HUES6 (cell line): Measurements from ENCODE around the gene AIF1L.

Source experiments
- H3K27ac ChIP-seq: 2 replicates; pipeline ENCODE4 v1.7.0; 2013; ENCODE audit warnings: low read depth, mild to moderate bottlenecking, low read length, inconsistent platforms
- H3K27me3 ChIP-seq: 2 replicates; pipeline ENCODE4 v1.6.1; 2013; ENCODE audit warnings: low read length; ENCODE audit not compliant: control insufficient read depth, insufficient read depth
- H3K36me3 ChIP-seq: 2 replicates; pipeline ENCODE4 v1.6.1; 2013; ENCODE audit warnings: low read length; ENCODE audit not compliant: control insufficient read depth, insufficient read depth
- H3K4me1 ChIP-seq: 2 replicates; pipeline ENCODE4 v1.6.1; 2013; ENCODE audit warnings: low read length; ENCODE audit not compliant: control insufficient read depth, insufficient read depth
- H3K4me3 ChIP-seq: 2 replicates; pipeline ENCODE4 v1.5.1; 2013; ENCODE audit warnings: low read depth, low read length
- H3K9ac ChIP-seq: one replicate; pipeline ENCODE4 v1.6.1; 2013; ENCODE audit warnings: mild to moderate bottlenecking, low read length
- H3K9me3 ChIP-seq: 2 replicates; pipeline ENCODE4 v1.6.1; 2013; ENCODE audit warnings: low read depth, low read length; ENCODE audit not compliant: control insufficient read depth, insufficient read depth

AIF1L gene

DNA sequence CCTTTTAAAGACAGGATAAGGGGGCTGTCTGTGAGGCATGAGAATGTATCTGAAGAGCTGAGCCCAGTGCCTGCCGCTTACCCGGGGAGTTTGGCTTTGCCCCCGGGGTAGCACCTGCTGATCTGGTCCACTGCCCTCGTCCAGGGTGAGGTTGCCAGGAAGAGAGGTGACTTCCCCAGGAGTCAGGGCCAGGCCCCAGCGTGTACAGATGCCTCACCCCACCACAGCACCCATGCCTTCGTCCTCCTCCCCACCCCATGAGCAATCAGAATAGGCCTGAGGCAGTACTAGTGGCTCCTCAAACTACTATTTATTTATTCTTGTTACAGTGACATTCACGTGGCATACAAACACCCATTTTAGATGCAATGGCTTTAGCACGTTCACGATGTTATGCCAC is 15.7 kb upstream of the AIF1L start:
- no peaks in the 10 kb centered on the region for H3K9me3 ChIP-seq
- no peak overlapping the region for H3K27ac ChIP-seq
- H3K27me3 ChIP-seq, result no peaks in the 10 kb centered on the region
- no peak overlapping the region for H3K4me3 ChIP-seq
- H3K4me1 ChIP-seq, result no peaks in the 10 kb centered on the region
- peaks cover 30% of the 10 kb centered on the region for H3K36me3 ChIP-seq
- H3K9ac ChIP-seq, result no peak overlapping the region

DNA sequence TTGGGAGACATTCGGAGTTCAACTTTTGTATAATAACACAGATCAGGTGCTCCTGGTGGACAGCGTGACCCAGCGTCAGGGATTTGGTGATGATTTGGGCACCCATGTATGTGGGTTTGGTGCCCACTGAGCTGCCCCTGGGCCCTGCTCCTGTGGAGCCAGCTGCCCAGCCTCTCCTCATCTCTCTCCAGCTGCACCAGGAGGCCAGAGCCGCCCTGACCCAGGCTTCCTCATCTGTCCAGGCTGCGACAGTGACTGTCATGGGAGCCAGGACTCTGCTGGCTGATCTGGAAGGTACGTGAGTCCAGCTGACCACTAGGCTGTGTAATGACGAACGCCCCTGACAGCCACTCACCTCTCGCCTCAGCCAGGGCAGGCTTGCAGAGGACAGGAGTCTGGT is 14.5 kb upstream of the AIF1L start:
- no peak overlapping the region for H3K9ac ChIP-seq
- no peaks in the 10 kb centered on the region for H3K27me3 ChIP-seq
- no peaks in the 10 kb centered on the region for H3K9me3 ChIP-seq
- H3K4me1 ChIP-seq, result no peaks in the 10 kb centered on the region
- no peak overlapping the region for H3K4me3 ChIP-seq
- peaks cover 32% of the 10 kb centered on the region for H3K36me3 ChIP-seq
- H3K27ac ChIP-seq, result no peak overlapping the region

DNA sequence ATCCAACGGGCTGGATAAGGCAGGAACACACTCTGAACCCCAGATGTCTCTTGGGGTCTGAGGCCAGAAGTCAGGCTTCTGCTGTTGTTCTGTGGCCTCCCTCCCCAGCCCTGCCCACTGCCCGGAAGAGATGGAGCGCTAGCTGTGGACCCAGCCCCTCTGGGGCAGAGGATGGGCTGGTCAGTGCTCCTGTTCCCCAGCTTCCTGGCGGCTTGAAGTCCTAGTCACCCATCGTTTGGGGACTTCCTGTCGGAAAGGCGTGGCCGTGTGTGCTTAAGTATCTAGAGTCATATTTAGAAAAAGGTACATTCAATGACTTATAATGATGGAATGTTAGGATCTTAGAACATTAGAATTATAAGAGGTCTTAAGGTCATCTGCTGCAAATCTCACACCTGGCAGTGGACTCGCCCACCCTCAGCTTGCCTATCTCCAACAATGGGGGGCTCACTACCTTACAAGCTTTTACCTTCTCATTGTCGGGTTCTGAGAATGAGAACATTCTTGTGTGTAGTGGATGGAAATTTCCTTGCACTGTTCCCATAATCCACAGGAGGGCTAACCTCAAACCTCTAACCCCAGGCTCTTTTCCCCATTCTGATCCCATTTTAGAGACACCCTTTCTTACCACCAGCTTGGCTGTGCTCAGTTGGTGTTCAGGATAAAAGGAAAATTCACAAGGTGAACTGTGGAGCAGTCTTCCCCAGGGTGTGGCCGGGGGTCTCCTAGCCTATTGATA is 13.4 kb upstream of the AIF1L start:
- Histone ChIP-seq H3K27me3 (no peaks in the 10 kb centered on the region), H3K4me3 (no peak overlapping the region), H3K4me1 (no peaks in the 10 kb centered on the region), H3K36me3 (peaks cover 36% of the 10 kb centered on the region), H3K9me3 (no peaks in the 10 kb centered on the region), H3K9ac (no peak overlapping the region), H3K27ac (no peak overlapping the region)

DNA sequence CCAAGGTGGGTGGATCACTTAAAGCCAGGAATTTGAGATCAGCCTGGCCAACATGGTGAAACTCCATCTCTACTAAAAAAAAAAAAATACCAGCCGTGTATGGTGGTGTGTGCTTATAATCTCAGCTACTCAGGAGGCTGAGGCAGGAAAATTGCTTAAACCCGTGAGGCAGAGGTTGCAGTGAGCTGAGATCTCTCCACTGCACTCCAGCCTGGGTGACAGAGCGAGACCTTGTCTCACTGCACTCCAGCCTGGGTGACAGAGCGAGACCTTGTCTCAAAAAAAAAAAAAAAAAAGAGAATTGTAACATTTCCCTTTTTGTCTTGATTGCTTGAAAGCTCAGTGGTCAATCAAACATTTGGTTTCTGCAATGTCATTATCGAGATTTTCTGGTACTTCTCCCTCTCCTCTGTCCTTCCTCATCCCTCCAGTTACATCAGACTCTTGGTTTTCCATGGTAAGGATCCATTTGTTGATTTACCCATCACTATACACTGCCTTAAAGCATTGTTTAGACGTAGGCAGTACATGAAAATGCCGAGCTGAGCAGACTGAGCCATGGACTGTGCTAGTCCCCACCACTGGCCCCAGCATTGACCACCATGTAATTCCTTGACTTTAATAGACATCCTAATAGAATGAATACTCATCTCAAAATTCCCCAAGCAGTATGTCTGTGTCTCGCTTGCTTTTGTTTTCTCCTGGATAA is 11.5 kb upstream of the AIF1L start:
- no peaks in the 10 kb centered on the region for H3K27me3 ChIP-seq
- no peaks in the 10 kb centered on the region for H3K4me1 ChIP-seq
- H3K4me3 ChIP-seq, result no peak overlapping the region
- H3K9ac ChIP-seq, result no peak overlapping the region
- H3K36me3 ChIP-seq, result peaks cover 40% of the 10 kb centered on the region
- no peak overlapping the region for H3K27ac ChIP-seq
- H3K9me3 ChIP-seq, result no peaks in the 10 kb centered on the region

DNA sequence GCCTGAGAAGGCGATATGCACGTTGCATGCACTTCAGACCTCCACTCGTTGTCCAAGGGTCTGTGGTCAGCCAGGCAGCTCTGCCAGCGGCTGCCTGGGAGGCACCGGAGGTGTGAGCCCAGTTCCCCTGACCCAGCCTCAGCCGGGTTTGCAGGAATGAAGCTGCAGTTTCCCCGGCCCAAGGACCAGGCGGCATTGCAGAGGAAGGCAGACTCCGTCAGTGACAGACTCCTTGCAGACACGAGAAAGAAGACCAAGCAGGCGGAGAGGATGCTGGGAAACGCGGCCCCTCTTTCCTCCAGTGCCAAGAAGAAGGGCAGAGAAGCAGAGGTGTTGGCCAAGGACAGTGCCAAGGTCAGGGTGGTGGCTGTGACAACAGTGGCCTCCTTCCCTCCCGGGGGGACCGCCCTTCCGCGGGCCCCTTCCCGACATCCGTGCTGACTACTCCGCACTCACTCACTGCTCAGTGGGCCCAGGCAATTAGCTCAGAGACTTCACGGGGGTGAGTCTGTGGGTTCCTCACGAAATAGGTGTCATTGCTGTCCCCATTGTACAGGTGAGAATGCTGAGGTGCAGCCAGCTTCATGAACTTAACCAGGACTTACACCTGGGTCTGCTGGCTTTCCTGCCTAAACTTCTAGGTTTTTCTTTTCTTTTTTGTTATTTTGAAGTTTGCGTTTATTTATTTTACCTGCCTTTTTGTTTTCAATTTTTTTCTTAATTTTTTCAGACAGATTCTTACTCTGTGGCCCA is 10.8 kb upstream of the AIF1L start:
- H3K4me1 ChIP-seq, result no peaks in the 10 kb centered on the region
- H3K9ac ChIP-seq, result no peak overlapping the region
- H3K27ac ChIP-seq, result no peak overlapping the region
- no peaks in the 10 kb centered on the region for H3K9me3 ChIP-seq
- peaks cover 39% of the 10 kb centered on the region for H3K36me3 ChIP-seq
- H3K27me3 ChIP-seq, result no peaks in the 10 kb centered on the region
- H3K4me3 ChIP-seq, result no peak overlapping the region

DNA sequence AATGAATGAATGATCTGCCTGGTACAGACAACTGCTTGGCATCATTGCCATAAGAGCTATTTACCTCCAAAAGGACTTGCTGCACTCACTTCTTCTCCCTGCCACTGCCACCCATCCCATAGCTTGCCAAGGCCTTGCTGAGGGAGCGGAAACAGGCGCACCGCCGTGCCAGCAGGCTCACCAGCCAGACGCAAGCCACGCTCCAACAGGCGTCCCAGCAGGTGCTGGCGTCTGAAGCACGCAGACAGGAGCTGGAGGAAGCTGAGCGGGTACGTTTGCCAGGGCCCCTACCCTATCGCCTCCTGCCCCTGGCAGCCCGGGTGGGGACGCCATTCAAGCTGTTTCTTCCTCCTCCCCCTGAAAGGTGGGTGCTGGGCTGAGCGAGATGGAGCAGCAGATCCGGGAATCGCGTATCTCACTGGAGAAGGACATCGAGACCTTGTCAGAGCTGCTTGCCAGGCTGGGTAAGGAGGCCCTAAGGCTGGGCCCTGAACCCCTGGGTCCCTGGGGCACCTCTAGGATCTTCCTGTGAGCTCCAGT is 8.9 kb upstream of the AIF1L start:
- Histone ChIP-seq H3K9ac (no peak overlapping the region), H3K27ac (no peak overlapping the region), H3K36me3 (peaks cover 33% of the 10 kb centered on the region), H3K4me3 (no peak overlapping the region), H3K9me3 (no peaks in the 10 kb centered on the region), H3K27me3 (no peaks in the 10 kb centered on the region), H3K4me1 (no peaks in the 10 kb centered on the region)

DNA sequence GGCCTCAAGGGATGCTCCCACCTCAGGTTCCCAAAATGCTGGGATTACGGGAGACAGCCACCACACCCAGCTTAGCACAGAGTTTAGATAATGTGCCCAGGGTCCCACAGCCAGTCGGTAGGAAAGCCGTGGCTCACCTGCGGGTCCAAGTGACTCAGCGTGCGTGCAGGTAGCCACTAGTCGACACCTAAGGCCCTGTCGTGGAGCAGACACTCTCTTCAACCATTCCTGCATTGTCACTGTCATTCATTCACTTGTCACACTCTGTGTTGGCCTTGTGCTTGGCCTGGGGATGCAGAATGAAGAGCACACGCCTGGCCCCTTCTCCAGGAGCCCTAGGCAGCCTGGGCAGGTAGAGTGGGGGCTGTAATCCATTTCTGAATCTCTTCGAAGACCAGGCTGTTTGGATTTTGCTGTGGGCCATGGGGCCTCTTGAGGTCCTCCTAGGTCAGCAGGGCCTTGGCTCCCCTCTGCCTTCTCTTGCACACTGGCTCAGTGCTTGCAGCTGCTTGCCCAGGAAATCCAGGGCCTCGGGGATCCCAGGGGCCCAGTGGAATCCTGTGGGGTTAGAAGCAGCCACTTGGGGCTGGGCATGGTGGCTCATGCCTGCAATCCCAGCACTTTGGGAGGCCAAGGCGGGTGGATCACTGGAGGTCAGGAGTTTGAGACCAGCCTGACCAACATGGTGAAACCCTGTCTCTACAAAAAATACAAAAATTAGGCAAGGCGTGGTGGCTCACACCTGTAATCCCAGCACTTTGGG is 6.1 kb upstream of the AIF1L start:
- Histone ChIP-seq H3K4me1 (no peaks in the 10 kb centered on the region; the same call in 1 of the 2 replicates), H3K4me3 (no peak overlapping the region), H3K27ac (no peak overlapping the region), H3K36me3 (peaks cover 23% of the 10 kb centered on the region), H3K9me3 (no peaks in the 10 kb centered on the region), H3K9ac (no peak overlapping the region), H3K27me3 (no peaks in the 10 kb centered on the region)

DNA sequence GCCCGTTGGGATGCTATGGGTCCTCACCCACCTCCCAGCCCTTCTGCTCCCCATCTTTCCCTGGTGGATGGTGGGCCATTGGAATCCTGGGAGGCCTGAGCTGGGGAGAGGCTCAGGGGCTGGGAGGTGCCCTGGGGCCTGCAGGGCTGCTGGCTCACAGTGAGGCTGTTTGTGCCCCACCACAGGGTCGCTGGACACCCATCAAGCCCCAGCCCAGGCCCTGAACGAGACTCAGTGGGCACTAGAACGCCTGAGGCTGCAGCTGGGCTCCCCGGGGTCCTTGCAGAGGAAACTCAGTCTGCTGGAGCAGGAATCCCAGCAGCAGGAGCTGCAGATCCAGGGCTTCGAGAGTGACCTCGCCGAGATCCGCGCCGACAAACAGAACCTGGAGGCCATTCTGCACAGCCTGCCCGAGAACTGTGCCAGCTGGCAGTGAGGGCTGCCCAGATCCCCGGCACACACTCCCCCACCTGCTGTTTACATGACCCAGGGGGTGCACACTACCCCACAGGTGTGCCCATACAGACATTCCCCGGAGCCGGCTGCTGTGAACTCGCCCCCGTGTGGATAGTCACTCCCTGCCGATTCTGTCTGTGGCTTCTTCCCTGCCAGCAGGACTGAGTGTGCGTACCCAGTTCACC is 4.9 kb upstream of the AIF1L start:
- H3K27me3 ChIP-seq, result 0 out of 2 replicates have a peak, but pooled peaks cover 5% of the 10 kb centered on the region
- H3K27ac ChIP-seq, result no peak overlapping the region
- H3K4me1 ChIP-seq, result peaks cover 4% of the 10 kb centered on the region
- H3K9me3 ChIP-seq, result no peaks in the 10 kb centered on the region
- peaks cover 17% of the 10 kb centered on the region for H3K36me3 ChIP-seq
- H3K9ac ChIP-seq, result no peak overlapping the region
- H3K4me3 ChIP-seq, result no peak overlapping the region

DNA sequence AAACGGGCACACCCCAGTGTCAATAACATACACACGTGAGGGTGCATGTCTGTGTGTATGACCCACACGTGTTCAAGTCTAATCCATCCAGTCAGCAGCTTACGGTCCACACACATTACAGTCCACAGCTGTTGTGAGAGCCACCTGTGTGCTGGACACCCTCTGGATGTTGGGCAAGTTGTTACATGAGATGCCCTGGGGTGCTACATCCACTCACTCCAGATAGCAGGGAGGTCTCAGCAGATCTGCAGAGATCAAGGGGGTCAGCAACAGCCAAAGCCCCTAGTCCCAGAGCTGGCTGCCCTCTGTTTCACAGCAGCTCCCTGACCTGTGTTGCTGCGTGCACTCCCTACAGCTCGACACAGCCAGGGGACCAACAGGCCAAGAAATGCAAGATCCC is 4.3 kb upstream of the AIF1L start:
- Histone ChIP-seq H3K36me3 (peaks cover 17% of the 10 kb centered on the region), H3K27ac (no peak overlapping the region), H3K27me3 (0 out of 2 replicates have a peak, but pooled peaks cover 5% of the 10 kb centered on the region), H3K4me3 (no peak overlapping the region), H3K9me3 (no peaks in the 10 kb centered on the region), H3K4me1 (peaks cover 5% of the 10 kb centered on the region), H3K9ac (no peak overlapping the region)
